ENCODE data around the gene DROSHA.

GRCh38 chr5:31478901-31479300, 53.0 kb downstream of the DROSHA start:
- no peak for TF ChIP-seq CTCF (IDR thresholded peaks at IDR 0.05; ENCODE audit: low read depth, low read length, poor library complexity, severe bottlenecking)
- no peak for TF ChIP-seq EZH2phosphoT487 (IDR thresholded peaks at IDR 0.05; ENCODE audit: borderline replicate concordance, low read length)
